GM04503 (cell line): Measurements from ENCODE around the gene CORO7.
"Not testable (repeated sequence)": the region's sequence is repeated elsewhere in the genome, so short reads cannot be mapped to it uniquely, and the experiment has no call there.

Experiments
- DNase-seq: peaks from one replicate; pipeline ENCODE4 v3.0.0-alpha.2; 2012; ENCODE audit warnings: low read depth

CORO7 gene

DNA sequence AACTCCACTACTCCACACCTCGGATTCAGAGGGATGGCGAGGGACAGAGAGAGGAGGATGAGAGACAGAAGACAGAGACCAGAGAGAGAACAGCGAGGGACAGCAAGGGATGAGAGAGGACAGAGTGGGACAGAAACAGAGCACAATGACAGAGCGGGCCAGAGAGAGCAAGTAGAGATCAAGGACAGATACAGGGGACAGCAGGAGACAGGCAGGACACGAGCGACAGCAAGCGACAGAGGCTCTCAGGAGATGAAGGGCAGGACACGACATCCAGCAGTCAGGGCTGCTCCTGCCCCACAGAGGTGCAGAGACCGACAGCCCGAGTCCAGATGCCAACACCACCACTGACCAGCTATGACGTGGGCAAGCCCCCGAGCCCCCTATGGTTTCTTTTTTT lies 14.9 kb downstream of the CORO7 start:
- no peak for DNase-seq

DNA sequence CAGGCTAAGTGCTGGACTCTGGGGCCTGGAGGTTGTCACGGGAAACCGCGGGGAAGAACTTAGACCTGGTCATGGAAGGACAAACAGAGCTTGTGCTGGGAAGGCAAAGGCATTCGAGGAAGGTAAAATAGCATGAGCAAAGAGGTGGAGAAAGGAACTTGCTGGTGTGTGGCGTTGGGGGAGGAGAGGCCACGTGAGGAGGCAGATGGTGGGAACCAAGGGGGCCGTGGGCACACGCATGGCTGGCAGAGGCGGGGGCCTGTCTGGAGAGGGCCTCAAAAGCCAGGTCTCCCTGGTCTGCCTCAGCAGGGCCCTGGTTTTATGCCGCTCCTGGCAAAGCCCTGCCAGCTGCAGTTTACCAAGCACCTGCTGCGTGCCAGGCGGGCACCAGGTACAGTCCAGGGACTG lies 15.3 kb downstream of the CORO7 start:
- DNase-seq: no peak

DNA sequence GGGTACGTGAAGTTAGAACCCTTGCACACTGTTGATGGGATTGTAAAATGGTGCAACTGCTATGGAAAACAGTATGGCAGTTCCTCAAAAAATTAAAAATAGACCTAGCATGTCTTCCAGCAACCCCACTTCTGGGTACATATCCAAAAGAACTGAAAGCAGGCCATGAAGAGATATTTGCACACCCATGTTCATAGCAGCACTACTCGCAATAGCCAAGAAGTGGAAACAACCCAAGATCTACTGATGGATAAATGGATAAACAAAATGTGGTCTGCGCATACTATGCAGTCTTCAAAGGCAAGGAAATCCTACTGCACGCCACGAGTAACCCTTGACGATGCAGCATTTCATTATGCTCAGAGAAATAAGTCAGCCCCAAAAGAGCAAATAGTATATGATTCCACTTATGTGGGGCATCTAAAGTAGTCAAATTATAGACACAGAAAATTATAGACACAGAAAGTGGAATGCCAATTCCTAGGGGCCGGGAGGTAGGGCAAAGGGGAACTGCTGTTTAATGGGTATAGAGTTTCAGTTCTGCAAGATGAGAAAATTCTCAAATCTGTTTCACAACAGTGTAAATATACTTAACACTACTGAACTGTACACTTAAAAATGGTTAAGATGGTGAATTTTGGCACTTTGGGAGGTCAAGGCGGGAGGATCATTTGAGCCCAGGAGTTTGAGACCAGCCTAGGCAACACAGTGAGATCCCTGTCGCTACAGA lies 17.2 kb downstream of the CORO7 start:
- no peak for DNase-seq

DNA sequence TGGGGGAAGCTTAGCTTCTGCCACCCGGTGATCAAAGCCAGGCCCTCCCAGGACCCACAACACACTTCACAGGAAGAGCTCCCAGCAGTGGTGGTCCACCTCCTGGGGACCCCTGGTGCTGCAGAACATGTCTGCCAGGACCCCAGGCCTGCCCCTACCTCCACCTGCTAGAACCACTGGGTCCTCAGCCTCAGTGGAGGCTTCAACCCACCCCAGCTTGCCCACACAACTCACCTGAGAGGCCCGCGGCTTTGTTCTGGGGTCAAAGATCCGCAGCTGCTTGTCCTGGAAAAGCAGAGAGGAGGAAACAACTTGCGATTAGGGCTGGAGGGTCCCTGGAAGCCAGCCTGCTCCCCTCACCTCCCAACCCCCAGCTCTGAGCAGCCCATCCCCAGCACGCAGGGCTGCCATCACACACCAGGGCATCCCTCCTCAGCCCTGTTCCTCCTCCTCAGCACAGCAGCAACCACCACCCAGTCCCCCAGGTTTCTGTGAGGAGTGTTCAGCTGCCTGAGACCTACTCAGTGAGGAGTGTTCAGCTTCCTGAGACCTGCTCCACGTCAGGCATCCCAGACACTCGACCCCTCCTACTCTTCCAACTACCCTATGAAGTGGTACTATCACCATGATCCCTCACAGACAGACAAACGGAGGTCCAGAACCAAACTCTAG lies 21.2 kb downstream of the CORO7 start:
- DNase-seq: no peak

DNA sequence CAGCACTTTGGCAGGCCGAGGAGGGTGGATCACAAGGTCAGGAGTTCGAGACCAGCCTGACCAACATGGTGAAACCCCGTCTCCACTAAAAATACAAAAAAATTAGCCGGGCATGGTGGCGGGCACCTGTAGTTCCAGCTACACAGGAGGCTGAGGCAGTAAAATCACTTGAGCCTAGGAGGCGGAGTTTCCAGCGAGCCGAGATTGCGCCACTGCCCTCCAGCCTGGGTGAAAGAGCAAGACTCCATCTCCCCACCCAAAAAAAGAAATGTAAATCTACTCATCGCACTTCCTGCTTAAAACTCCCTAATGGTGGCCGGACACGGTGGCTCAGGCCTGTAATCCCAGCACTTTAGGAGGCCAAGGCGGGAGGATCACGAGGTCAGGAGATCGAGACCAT lies 22.5 kb downstream of the CORO7 start:
- not testable (repeated sequence) for DNase-seq

DNA sequence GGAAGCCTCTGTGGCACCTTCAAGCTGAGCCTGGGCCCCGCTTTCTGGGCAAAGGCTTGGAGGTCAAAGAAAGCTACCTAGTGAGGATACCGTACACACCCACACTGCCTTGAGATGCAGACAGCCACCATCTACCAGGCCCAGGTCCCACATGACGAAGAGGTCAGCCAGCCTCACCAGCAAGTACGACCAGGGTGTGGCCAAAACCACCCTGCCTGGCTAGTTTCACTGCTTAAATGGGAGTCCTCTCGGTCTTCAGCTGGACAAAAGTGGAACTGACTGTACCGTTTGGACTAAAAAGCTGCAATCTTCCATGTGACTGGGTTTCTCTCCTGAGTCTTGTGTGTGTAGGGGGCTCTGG lies 23.2 kb downstream of the CORO7 start:
- no peak for DNase-seq

DNA sequence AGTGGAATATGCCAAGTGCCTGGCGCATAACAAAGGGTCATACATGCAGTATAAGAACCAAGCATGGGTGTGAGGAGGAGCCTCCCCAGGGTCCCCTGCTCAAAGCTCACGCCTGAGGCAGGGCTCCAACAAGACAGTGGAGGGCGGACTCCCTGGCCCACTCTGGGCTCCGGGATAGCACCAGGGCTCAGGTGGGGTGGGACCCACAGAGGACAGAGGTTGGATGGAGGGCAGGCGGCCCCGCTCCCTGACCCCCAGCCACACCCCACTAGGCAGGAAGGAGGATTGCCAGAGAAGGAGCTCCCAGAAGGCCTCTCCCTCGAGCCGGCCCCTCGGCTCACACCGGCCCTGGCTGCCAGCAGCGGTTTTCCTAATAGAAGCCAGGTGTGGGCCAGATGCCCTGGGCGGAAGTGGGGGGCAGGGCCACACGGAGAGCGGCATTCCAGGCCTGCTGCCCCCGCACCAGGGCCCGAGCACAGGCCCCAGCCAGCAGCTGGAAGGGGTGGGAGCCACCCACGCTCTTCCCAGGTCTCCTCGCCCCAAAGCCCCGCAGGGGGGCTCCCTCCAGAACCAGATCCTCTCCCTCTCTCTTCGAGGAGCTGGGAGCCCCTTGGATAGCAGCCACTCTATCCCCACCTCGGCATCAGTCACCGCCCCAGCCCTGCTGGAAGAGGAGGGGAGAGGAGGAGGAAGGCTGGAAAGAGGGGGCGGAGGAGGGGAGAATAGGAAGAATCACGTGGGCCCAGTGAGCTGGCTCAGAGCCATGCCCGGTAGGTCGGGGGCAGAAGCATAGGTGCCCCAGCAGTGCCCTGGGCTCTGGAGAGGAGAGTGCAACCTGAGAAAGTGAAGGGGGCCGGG lies 23.8 kb downstream of the CORO7 start:
- no peak for DNase-seq

DNA sequence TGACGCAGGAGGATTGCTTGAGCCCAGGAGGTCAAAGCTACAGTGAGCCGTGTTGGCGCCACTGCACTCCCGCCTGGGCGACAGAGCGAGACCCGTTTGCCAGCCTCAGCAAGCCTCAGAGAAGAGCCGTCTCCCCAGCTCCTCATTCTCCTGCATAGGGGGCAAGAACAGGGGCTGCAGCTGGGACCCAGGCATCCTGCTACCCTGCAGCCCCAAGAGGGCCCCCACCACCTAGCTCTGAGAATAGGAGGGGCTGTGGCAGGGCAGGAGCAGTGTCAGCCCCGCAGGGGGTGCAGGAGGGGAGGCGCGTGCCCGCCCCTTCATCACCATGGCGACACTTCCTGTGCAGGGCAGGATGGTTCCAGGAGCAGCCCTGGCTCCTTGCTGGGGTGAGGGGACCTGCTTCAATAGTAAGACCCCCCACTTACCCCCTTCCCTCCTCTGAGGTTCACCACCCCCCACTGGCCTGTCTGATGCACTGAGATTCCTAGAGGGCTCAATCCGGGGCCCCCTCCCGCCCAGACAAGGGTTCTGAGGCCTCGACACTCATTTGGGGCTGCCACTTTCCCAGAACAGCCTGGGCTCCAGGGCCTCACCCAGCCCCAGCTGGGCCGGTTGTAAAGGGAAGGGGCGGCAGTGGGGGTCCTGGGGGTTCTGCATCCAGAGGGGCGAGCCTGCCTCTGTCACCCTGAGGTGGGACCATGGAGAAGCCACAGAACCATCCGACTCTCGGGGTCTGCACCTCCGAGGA lies 24.6 kb downstream of the CORO7 start:
- DNase-seq: no peak

DNA sequence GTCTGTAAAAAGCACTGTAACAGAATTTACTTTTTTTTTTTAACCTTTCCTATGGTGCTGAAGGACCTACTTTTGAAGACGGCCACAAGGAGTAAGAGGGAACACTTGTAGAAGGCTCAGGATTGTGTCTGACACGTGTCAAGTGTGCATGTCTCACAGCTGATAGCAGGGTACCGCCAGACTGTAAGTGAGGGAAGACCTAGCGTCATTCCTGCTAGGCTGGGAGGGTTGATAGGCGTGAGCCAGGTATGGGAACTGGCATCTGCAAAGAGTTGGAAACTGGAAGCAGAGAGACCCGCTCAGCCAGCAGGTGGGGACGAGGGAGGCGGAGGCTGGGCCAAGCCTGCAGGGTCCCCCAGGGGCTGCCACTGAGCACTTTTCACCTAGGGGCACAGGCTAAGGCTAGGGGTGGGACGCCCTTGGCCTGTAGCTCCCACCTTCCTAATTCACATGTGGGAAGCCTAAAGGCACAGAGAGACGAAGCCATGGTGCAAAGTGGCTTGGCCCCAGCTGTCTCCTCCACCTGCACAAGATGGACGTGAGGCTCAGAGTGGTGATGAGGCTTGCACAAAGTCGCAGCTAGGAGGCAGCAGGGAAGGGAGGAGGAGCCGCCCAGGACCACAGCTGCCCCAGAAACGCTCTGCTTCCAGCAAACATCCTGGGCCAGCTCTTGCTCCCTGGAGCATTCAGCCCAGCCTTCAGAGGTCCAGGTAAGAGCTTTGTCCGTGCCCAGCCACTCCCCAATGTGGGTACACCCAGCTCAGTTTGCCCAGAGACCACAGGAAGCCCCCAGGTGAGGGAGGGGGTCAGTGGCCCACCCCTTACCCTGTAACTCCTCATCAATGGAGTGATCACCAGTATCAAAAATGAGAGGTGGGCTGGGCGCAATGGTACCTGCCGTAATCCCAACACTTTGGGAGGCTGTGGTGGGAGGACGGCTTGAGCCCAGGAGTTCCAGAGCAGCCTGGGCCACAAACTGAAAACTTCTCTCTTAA lies 25.8 kb downstream of the CORO7 start:
- DNase-seq: no peak

DNA sequence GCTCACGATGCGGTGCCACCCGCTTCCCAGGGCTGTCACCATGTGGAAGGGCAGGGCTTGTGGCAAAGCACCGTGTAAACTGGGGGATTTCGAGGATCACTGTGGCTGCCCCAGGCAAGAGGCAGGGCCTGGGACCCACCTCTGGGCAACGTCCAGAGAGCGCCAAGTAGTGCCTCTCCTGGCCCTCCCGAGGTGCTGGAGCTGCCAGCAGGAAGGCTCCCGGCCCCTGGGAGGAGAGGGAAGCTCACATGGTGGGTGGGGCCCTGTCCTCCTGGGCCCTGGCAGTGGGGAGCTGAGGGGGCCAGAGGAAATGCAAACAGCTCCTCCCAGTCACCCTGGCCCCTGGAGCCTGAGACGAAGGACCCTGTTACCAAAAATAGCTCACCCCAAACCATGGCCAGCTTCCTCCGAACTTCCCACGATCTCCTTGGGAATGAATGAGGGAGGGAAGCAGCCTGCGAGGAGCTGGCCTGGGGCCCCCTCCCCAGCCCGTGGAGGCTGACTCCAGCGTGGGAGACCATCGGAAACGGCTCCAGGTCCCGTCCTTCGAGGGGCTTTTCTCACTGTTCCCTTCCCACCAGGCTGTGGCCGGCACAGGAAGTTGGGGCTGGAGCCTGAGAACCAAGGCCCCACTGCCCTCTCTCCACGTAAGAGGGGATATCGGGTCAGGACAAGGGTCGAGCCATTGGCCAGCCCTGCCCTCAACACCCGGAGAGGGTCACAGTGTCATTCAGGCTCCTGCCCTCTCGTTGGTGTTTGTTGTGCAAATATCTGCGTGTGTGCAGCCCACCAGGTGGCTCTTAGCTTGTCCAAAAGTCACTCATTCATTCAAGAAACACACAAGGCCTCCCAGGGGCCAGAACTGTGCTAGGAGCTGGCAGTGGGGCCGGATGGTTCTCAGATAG lies 27.1 kb downstream of the CORO7 start:
- no peak for DNase-seq

DNA sequence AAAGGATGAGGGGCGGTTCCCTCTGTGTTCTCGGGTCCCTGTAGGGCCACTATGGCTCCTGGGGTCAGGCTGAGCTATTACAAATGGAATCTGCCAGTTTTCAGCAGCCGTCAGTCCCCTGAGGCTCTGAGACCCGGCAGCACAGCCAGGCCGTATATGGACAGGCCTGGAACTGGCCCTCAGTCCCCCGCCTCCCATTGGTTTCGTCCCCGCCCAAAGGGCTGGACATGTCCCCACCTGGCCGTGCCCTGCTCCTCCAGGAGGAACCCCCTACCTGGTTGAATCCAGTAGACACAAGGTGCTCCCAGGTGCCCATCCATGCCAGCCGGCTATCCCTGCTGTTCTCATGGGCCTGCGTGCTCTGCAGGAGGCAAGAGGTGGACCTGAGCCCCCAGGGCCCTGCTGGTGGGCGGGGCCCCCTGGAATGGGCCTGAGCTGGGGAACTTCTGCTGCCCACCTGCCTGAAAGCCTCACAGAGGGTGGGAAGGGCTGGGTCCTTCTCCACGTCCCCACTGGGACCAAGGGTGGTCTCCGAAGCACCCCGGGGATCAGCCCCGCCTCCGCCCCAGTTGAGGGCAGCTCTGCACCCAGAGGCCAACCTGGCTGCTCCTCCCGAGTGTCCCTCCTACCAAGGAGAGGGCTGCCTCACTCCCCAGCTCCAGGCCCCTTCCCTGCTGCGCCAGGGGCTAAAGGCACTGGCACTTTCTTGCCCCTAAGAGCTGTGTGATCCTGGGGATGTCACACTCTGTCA lies 27.9 kb downstream of the CORO7 start:
- no peak for DNase-seq

DNA sequence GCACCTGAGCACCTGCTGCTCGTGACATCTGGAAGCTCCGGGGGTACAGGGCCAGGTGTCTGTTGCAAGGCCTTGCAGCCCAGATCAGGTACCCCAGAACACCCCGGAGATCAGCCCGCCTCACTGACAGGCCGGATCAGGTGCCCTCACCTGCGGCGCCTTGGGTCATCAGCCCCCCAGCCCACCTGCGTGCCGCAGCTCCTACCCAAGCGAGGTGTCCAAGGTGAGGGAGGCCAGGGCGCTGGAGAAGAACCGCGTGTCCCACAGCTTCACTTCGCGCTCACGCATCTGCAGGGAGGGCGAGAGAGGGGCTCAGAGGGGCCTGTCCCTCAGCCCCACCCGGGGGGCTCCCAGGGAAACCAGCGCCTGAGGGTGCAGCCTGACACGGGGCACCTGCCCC lies 28.6 kb downstream of the CORO7 start:
- DNase-seq: no peak

DNA sequence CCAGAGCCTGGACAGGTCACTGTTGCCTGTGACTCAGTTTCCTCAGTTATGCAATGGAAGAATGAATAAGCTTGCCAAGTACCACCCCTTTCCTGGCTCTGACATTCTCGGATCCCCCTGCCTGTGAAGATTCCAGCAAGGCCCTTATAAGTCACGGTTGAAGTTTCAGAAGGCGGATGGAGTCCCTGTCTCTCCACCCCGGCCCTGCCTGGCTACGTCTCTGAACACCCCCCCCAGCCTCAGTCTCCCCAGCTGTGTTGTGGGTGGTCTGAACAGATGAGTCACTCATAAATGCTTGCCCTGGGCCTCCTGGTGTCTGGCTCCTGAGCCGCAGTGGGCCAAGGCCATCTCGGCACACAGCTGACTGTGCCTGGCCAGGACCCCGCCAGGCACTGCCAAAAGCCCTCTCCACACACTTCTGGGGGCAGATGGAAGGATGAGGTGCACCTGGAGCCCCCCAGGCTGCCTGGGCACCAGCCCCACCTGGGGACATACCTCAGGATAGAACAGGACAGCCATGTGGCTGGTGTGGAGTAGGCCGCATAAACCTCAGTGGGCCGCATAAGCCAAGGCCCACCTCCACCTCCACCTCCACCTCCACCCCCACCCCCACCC lies 29.3 kb downstream of the CORO7 start:
- DNase-seq: no peak

DNA sequence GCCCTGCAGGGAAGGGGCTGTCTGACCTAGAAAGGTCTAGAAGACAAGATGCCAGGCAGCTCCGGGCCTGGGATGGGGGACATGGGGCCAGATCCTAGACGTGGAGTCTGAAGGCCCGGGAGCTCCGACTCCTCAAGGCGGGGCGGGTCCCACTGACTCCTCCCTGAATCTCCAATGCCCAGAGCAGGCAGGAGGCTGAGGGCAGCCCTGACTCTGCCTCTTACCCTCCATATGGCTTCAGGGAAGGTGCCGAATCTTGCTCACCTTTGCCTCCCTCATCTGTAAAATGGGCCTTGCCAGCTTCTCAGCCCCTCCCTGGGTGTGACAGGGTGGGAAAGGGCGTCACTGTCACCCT lies 30.0 kb downstream of the CORO7 start:
- no peak for DNase-seq

DNA sequence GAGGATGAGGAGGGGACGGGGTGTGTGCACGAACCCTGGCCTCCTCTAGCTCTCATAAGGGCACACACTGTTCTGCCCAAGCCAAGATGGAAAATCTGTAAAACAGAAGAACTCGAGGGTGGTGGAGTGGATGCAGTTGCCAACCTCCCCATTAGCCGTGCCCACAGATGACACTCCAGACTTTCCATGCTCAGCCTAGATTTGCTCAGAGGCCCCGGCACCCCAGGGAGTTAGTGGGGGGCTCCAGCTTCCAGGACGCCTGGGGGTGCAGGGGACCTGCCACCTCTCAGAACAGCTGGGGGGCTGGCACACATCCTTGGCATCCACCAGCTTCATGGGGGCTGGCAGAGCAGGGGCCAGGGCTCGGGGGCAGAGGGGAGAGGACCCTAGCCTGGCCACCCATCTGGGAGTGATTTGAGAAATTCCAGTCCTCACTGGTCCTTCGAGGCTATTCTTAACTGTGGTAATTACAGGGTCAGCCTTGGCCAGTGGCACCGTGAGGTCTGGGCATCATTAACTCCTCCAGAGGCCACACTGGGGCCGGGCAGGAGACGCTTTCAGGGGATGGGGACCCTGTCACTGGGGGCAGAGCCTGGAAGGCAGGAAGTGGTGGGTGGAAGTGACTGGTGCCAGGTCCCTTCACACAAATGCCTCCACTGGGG lies 30.5 kb downstream of the CORO7 start:
- DNase-seq: no peak

DNA sequence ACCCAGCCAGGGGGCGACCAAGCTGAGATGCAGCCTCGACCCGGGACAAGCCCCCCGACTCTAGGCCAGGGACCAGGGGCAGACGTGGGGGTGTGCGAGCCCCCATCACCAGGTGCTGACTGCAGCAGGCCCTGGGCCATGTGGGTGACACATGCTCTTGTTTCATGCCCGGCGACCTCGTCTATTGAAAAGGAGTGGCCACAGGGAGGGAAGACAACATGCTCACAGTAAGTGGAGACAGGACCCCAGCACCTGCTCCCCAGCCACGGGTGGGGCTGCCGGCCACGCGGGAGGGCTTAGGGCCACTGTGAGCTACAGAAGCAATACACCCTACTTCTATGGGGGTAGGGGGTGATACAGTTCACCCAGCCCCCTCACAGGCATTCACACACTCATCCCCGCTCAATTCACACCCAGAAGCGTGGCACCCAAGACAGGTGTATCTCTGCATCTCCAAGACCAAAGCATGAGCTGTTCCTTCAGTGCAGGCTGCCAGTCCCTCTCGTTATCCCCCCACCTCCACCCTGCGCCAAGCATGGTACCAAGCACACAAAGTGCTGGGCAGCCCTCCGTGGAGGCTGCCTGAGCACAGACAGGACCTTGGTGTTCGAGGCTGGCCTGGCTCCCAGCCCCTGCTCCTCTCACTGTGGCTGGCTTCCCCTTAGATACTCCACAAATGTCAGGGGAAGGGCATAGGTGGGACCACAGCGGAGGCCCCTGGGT lies 31.2 kb downstream of the CORO7 start:
- no peak for DNase-seq

DNA sequence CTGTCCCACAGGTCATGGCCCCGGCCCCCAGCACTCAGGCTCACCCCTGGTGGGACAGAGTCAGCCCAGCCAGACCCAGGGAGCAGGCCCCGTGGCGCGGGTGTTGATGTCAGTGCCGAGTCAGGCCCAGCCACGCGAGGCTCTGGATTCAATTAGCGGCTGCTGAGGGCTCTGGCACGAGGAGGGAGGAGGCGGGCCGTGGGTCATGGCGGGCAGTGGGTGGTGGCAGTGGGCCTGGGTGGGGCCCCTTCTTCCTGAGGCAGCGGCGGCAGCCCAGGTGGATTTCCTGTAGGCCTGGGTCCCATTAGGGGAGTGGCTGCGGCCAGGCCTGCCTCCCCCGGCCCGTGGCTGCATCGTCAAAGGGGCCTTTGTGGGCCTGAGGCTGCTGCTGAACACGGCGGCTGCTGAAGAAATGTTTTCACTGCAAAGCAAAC lies 31.9 kb downstream of the CORO7 start:
- no peak for DNase-seq
